GM23338 (cell line): ENCODE results near the gene NAXE. TPM values are rescaled to one million over a fixed set of nuclear protein-coding genes. Genes with fewer than 3 reads are reported as not detected.

Experiments
- ATAC-seq: fragments of 200-7000 bp; cut with Tn5 transposase; 3 replicates; pipeline ENCODE4 v1.9.1; 2020
- DNase-seq: peaks from one replicate; pipeline ENCODE4 v3.0.0-alpha.2; 2015; ENCODE audit warnings: low spot score
- H2AFZ ChIP-seq: fragments of 200-600 bp; sonication (generic); 2 replicates; pipeline ENCODE4 v1.8.0; 2016; ENCODE audit warnings: antibody characterized with exemption, mild to moderate bottlenecking, moderate library complexity
- H3F3A ChIP-seq: fragments of 200-600 bp; sonication (generic); replicated peaks from 2 replicates; pipeline ENCODE4 v1.8.0; 2017; ENCODE audit warnings: antibody characterized with exemption, mixed run types, low read depth
- H3K27ac ChIP-seq: fragments of 200-600 bp; sonication (generic); 2 replicates; pipeline ENCODE4 v1.6.1; 2016; ENCODE audit warnings: low read depth
- H3K27me3 ChIP-seq: fragments of 200-600 bp; sonication (generic); 2 replicates; pipeline ENCODE4 v1.8.0; 2016; ENCODE audit warnings: mild to moderate bottlenecking, mixed run types, moderate library complexity; ENCODE audit not compliant: insufficient read depth
- H3K36me3 ChIP-seq: fragments of 200-600 bp; sonication (generic); 2 replicates; pipeline ENCODE4 v1.8.0; 2016; ENCODE audit warnings: mild to moderate bottlenecking; ENCODE audit not compliant: insufficient read depth
- H3K4me1 ChIP-seq: fragments of 200-600 bp; sonication (generic); 2 replicates; pipeline ENCODE4 v1.8.0; 2016; ENCODE audit warnings: mild to moderate bottlenecking, moderate library complexity; ENCODE audit not compliant: insufficient read depth
- H3K4me2 ChIP-seq: fragments of 200-600 bp; sonication (generic); 2 replicates; pipeline ENCODE4 v1.7.1; 2017; ENCODE audit warnings: mixed run types
- H3K4me3 ChIP-seq: fragments of 200-600 bp; sonication (generic); 2 replicates; pipeline ENCODE4 v1.6.1; 2016; ENCODE audit warnings: mixed run types
- H3K79me2 ChIP-seq: fragments of 200-600 bp; sonication (generic); replicated peaks from 2 replicates; pipeline ENCODE4 v1.8.0; 2017; ENCODE audit warnings: mild to moderate bottlenecking; ENCODE audit not compliant: insufficient read depth
- H3K9me2 ChIP-seq: fragments of 200-600 bp; sonication (generic); 2 replicates; pipeline ENCODE4 v1.8.0; 2017; ENCODE audit not compliant: insufficient read depth
- H4K20me1 ChIP-seq: fragments of 200-600 bp; sonication (generic); replicated peaks from 2 replicates; pipeline ENCODE4 v1.8.0; 2017; ENCODE audit warnings: mild to moderate bottlenecking; ENCODE audit not compliant: insufficient read depth
- H3K27ac Mint-ChIP-seq: 2 replicates; pipeline ENCODE4 v1.8.0; 2020; ENCODE audit warnings: inconsistent platforms, mild to moderate bottlenecking, moderate library complexity, mixed read lengths
- H3K27me3 Mint-ChIP-seq: 3 replicates; pipeline ENCODE4 v1.8.0; 2022; ENCODE audit warnings: low read depth, mild to moderate bottlenecking, moderate library complexity, mixed read lengths, inconsistent platforms; ENCODE audit not compliant: insufficient read depth, poor library complexity
- H3K36me3 Mint-ChIP-seq: 3 replicates; pipeline ENCODE4 v1.8.0; 2021; ENCODE audit warnings: low read depth, mild to moderate bottlenecking, inconsistent platforms, moderate library complexity, mixed read lengths
- H3K4me1 Mint-ChIP-seq: 3 replicates; pipeline ENCODE4 v1.8.0; 2020; ENCODE audit warnings: mild to moderate bottlenecking, inconsistent platforms, mixed read lengths
- H3K4me3 Mint-ChIP-seq: 3 replicates; pipeline ENCODE4 v1.8.0; 2021; ENCODE audit warnings: moderate library complexity, mild to moderate bottlenecking, inconsistent platforms, mixed read lengths
- H3K9me3 Mint-ChIP-seq: 3 replicates; pipeline ENCODE4 v1.8.0; 2020; ENCODE audit warnings: moderate library complexity, mild to moderate bottlenecking, inconsistent platforms, mixed read lengths
- CREB1 ChIP-seq: fragments of 250-450 bp; sonication (Bioruptor Pico); IDR thresholded peaks from 2 replicates; pipeline ENCODE4 v1.5.0; 2020; ENCODE audit warnings: low read depth, mild to moderate bottlenecking, moderate library complexity
- CTCF ChIP-seq, 2 experiments: fragments of 200-600 bp in 1 of 2; sonication (generic) in 1 of 2; conservative IDR thresholded peaks; 2 replicates each; pipeline versions ENCODE4 v1.5.1 to v1.6.1; 2016 to 2017; ENCODE audit warnings: antibody characterized with exemption in 2 of 2, low read depth in 2 of 2, mild to moderate bottlenecking in 2 of 2, moderate library complexity in 1 of 2
- EZH2 ChIP-seq: fragments of 200-600 bp; sonication (generic); IDR thresholded peaks from one replicate; pipeline ENCODE4 v1.8.0; 2017; ENCODE audit warnings: antibody characterized with exemption, mild to moderate bottlenecking, low read depth; ENCODE audit not compliant: unreplicated experiment
- EZH2phosphoT487 ChIP-seq: fragments of 200-600 bp; sonication (generic); IDR thresholded peaks from one replicate; pipeline ENCODE4 v1.8.1; 2018; ENCODE audit warnings: antibody characterized with exemption; ENCODE audit not compliant: unreplicated experiment
- JUNB ChIP-seq: IDR thresholded peaks from one replicate; pipeline ENCODE4 v1.6.1; 2016; ENCODE audit warnings: antibody characterized with exemption; ENCODE audit not compliant: unreplicated experiment
- NANOG ChIP-seq: IDR thresholded peaks from 2 replicates; pipeline ENCODE4 v1.6.1; 2016; ENCODE audit warnings: antibody characterized with exemption, borderline replicate concordance
- POLR2AphosphoS5 ChIP-seq: IDR thresholded peaks from 2 replicates; pipeline ENCODE4 v1.6.1; 2016; ENCODE audit warnings: antibody characterized with exemption, low read depth
- REST ChIP-seq: IDR thresholded peaks from one replicate; pipeline ENCODE4 v1.6.1; 2018; ENCODE audit warnings: antibody characterized with exemption; ENCODE audit not compliant: unreplicated experiment
- STAT1 ChIP-seq: IDR thresholded peaks from one replicate; pipeline ENCODE4 v1.6.1; 2016; ENCODE audit warnings: antibody characterized with exemption; ENCODE audit not compliant: unreplicated experiment
- ZNF114 ChIP-seq: fragments of 250-450 bp; sonication (Bioruptor Pico); IDR thresholded peaks from 2 replicates; pipeline ENCODE4 v1.5.0; 2020; ENCODE audit warnings: mild to moderate bottlenecking, moderate library complexity
- ZNF462 ChIP-seq: fragments of 250-450 bp; sonication (Bioruptor Pico); IDR thresholded peaks from 2 replicates; pipeline ENCODE4 v1.5.0; 2020; ENCODE audit warnings: mild to moderate bottlenecking, moderate library complexity
- polyA plus RNA-seq: library from polyadenylated mRNA; unstranded; fragments of >200 nt; fragmentation: Nextera tagmentation; extraction: Ambion mirVana; gene quantifications from 2 replicates; pipeline ENCODE4 v1.2.1, GENCODE V29; 2016
- total RNA-seq: library from RNA; depleted of rRNA; stranded (reverse); fragments of >200 nt; shearing (Covaris generic); gene quantifications from 2 replicates; pipeline ENCODE4 v1.2.3, GENCODE V29; 2014

NAXE gene
- total and polyA plus RNA-seq, 2 experiments from 2014 or later = 82.1 to 87.5 TPM

- Mint-ChIP-seq H3K4me3 (no peak overlapping the region), H3K9me3 (no peaks in the 10 kb centered on the region), H3K36me3 (peaks cover 38% of the 10 kb centered on the region), H3K4me1 (0 out of 3 replicates have a peak, but pooled peaks cover 7% of the 10 kb centered on the region), H3K27ac (no peak overlapping the region), H3K27me3 (peaks cover 7% of the 10 kb centered on the region)
- ATAC-seq (no peak), DNase-seq (no peak)
- no peaks in the 10 kb centered on the region for H3K27me3 ChIP-seq
- no peak overlapping the region for H2AFZ ChIP-seq
- no peak overlapping the region for H3K27ac ChIP-seq
- no peaks in the 10 kb centered on the region for H3K4me1 ChIP-seq
- H3K4me3 ChIP-seq = no peak overlapping the region
- H3K36me3 ChIP-seq = peaks cover 16% of the 10 kb centered on the region
- H4K20me1 ChIP-seq = no peaks in the 10 kb centered on the region
- no peaks in the 10 kb centered on the region for H3K79me2 ChIP-seq
- H3K9me2 ChIP-seq = no peaks in the 10 kb centered on the region
- TF ChIP-seq CTCF (conservative IDR thresholded peaks at IDR 0.05; ENCODE audit: low read depth in 2 of 2) (no peak), REST (no peak), EZH2phosphoT487 (no peak), ZNF462 (no peak), JUNB (no peak), NANOG (no peak), STAT1 (no peak), CREB1 (CRISPR knock-in tag) (no peak), ZNF114 (CRISPR knock-in tag) (no peak), POLR2AphosphoS5 (no peak), EZH2 (no peak)
- H3K4me2 ChIP-seq = no peak overlapping the region
- no peaks in the 10 kb centered on the region for H3F3A ChIP-seq
Observed at GRCh38 chr1:156543066-156543465, 48.5 kb upstream of the NAXE start.
